Stimulated activated naive B cell treated with anti-CD40 and anti-IgM and Interleukin-4, amounts not matched to agents 10 μg/mL and 1 μg/mL and 100 μg/mL, for 72 hours (primary cell): ENCODE data around the gene PCDHB12.
"Not testable (repeated sequence)": the region's sequence is repeated elsewhere in the genome, so short reads cannot be mapped to it uniquely, and the experiment has no call there.

ENCODE experiments used
- ATAC-seq, 2 donors: fragments of 150-1000 bp; cut with Tn5 transposase; replicated peaks; 2 replicates each; pipeline ENCODE4 v1.10.0; 2021; ENCODE audit warnings: moderate library complexity in 1 of 2
- DNase-seq: peaks from one replicate; pipeline ENCODE4 v3.0.0; 2021
- H3K27ac Mint-ChIP-seq: one replicate; pipeline ENCODE4 v1.8.0; 2022; ENCODE audit warnings: mild to moderate bottlenecking, mixed read lengths
- H3K27me3 Mint-ChIP-seq, 2 donors: one replicate each; pipeline ENCODE4 v1.8.0; 2022; ENCODE audit warnings: mixed read lengths in 2 of 2
- H3K36me3 Mint-ChIP-seq, 2 donors: one replicate each; pipeline ENCODE4 v1.8.0; 2022; ENCODE audit warnings: mixed read lengths in 2 of 2, mild to moderate bottlenecking in 1 of 2
- H3K4me1 Mint-ChIP-seq, 2 donors: one replicate each; pipeline ENCODE4 v1.8.0; 2022; ENCODE audit warnings: mixed read lengths in 2 of 2, mild to moderate bottlenecking in 1 of 2
- H3K4me3 Mint-ChIP-seq, 2 donors: one replicate each; pipeline ENCODE4 v1.8.0; 2022; ENCODE audit warnings: mild to moderate bottlenecking in 2 of 2, mixed read lengths in 2 of 2, moderate library complexity in 1 of 2
- H3K9me3 Mint-ChIP-seq, 2 donors: one replicate each; pipeline ENCODE4 v1.8.0; 2022; ENCODE audit warnings: mixed read lengths in 2 of 2, mild to moderate bottlenecking in 1 of 2

PCDHB12 gene

GRCh38 chr5:141223112-141223783, 14.7 kb downstream of the PCDHB12 start, which contains the start of gene PCDHB14:
TSS of gene PCDHB14 (plus strand) at chr5:141223343. CDS start at chr5:141223506, 163 bp downstream.
- Mint-ChIP-seq H3K4me3 (peak within 1 kb of the TSS; percentile 20 to 22), H3K9me3 (peaks cover 9 to 21% of the 10 kb centered on the region in 2 donors)

DNA sequence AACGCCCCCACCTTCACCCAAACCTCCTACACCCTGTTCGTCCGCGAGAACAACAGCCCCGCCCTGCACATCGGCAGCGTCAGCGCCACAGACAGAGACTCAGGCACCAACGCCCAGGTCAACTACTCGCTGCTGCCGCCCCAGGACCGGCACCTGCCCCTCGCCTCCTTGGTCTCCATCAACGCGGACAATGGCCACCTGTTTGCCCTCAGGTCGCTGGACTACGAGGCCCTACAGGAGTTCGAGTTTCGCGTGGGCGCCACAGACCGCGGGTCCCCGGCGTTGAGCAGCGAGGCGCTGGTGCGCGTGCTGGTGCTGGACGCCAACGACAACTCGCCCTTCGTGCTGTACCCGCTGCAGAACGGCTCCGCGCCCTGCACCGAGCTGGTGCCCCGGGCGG, 16.3 kb downstream of the PCDHB12 start:
- ATAC-seq, H3K27ac Mint-ChIP-seq, H3K4me1 Mint-ChIP-seq, H3K4me3 Mint-ChIP-seq, DNase-seq, H3K36me3 Mint-ChIP-seq: not testable (repeated sequence)
- Mint-ChIP-seq H3K9me3 (peaks cover 9 to 15% of the 10 kb centered on the region in 2 donors), H3K27me3 (peaks cover 51 to 64% of the 10 kb centered on the region in 2 donors)

More at GRCh38 chr5:141223112-141223783, 14.7 kb downstream of the PCDHB12 start, which contains the start of gene PCDHB14:
- DNase-seq (no peak), ATAC-seq (no peak)
- Mint-ChIP-seq H3K27ac (no peak within 1 kb of the TSS), H3K27me3 (peaks cover 51 to 77% of the 10 kb centered on the region in 2 donors), H3K4me1 (no peaks in the 10 kb centered on the region), H3K36me3 (peaks cover 3 to 11% of the 10 kb centered on the region in 2 donors)

GRCh38 chr5:141225421-141225820, 16.9 kb downstream of the PCDHB12 start:
- Mint-ChIP-seq H3K27me3 (peaks cover 45 to 58% of the 10 kb centered on the region in 2 donors), H3K9me3 (peaks cover 6 to 12% of the 10 kb centered on the region in 2 donors)
- not testable (repeated sequence) for DNase-seq, H3K4me3 Mint-ChIP-seq, ATAC-seq, H3K27ac Mint-ChIP-seq, H3K4me1 Mint-ChIP-seq, H3K36me3 Mint-ChIP-seq

DNA sequence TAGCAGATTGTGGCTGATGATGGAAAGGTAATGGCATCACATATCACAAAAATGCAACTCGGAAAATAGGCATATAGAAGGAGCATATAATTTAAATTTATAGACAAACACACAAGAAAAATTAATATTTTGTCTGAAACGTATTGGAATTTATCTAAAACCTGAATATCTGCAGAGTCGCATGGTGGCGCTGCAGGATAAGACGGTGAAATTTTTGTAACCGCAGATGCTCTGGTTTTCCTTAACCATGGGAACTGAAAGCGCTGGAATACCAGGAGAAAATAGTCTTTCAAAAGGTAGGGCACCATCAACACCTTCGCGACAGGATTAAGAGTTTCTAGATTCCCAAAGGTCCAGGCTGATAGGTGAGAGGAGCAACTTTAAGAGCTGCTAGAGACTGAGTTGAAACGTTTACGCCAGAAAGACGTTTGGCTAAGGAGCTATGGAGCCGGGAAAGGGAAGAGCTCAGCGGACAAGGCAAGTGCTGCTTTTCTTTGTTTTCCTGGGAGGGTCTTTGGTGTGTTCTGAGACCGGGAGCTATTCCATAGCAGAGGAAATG, 25.7 kb downstream of the PCDHB12 start:
- H3K36me3 Mint-ChIP-seq, result peaks cover 4 to 11% of the 10 kb centered on the region in 2 donors
- no peak overlapping the region for H3K27ac Mint-ChIP-seq
- peaks cover 33 to 51% of the 10 kb centered on the region in 2 donors for H3K27me3 Mint-ChIP-seq
- no peak overlapping the region for H3K4me3 Mint-ChIP-seq
- H3K9me3 Mint-ChIP-seq, result peaks cover 22 to 24% of the 10 kb centered on the region in 2 donors
- no peaks in the 10 kb centered on the region for H3K4me1 Mint-ChIP-seq
- ATAC-seq (no peak), DNase-seq (no peak)

DNA sequence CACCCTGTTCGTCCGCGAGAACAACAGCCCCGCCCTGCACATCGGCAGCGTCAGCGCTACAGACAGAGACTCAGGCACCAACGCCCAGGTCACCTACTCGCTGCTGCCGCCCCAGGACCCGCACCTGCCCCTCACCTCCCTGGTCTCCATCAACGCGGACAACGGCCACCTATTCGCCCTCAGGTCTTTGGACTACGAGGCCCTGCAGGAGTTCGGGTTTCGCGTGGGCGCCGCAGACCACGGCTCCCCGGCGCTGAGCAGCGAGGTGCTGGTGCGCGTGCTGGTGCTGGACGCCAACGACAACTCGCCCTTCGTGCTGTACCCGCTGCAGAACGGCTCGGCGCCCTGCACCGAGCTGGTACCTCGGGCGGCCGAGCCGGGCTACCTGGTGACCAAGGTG, 27.4 kb downstream of the PCDHB12 start:
- not testable (repeated sequence) for ATAC-seq, H3K27ac Mint-ChIP-seq, DNase-seq, H3K4me3 Mint-ChIP-seq, H3K4me1 Mint-ChIP-seq
- Mint-ChIP-seq H3K27me3 (peaks cover 47 to 68% of the 10 kb centered on the region in 2 donors), H3K36me3 (peaks cover 4 to 19% of the 10 kb centered on the region in 2 donors), H3K9me3 (peaks cover 29 to 36% of the 10 kb centered on the region in 2 donors)

DNA sequence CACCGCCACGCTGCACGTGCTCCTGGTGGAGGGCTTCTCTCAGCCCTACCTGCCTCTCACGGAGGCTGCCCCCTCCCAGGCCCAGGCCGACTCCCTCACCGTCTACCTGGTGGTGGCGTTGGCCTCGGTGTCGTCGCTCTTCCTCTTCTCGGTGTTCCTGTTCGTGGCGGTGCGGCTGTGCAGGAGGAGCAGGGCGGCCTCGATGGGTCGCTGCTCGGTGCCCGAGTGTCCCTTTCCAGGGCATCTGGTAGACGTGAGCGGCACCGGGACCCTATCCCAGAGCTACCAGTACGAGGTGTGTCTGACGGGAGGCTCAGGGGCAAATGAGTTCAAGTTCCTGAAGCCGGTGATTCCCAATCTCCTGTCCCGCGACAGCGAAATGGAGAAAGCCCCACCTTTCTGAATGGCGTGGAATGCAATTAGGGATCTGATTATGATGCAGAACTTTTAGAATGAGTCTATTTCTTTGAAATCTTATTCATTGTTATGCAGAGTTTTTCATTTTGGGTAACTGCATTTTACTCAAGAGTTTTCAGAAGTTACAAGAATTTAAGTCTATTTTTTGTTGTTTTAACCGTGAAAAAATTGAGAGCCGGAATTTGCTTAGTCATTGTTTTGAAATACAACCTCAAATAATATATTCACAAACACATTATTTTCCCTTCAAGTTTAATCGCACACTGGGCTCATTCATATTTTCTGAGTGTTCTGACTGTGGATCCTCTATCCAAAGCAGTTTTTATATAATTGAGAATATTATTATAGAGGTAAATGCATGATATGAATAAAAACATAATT, 28.2 kb downstream of the PCDHB12 start:
- Mint-ChIP-seq H3K9me3 (peaks cover 24 to 37% of the 10 kb centered on the region in 2 donors), H3K4me3 (no peak overlapping the region), H3K36me3 (peaks cover 4 to 21% of the 10 kb centered on the region in 2 donors), H3K27me3 (peaks cover 52 to 74% of the 10 kb centered on the region in 2 donors), H3K27ac (peak overlapping the region; percentile 69), H3K4me1 (no peaks in the 10 kb centered on the region)
- no peak for ATAC-seq
- DNase-seq, result no peak

- Mint-ChIP-seq H3K36me3 (peaks cover 8 to 30% of the 10 kb centered on the region in 2 donors), H3K27ac (no peak overlapping the region), H3K27me3 (peaks cover 55 to 81% of the 10 kb centered on the region in 2 donors), H3K9me3 (peaks cover 33 to 34% of the 10 kb centered on the region in 2 donors), H3K4me1 (no peaks in the 10 kb centered on the region), H3K4me3 (no peak overlapping the region)
- DNase-seq (no peak), ATAC-seq (no peak)
Observed at GRCh38 chr5:141241496-141241895, 33.0 kb downstream of the PCDHB12 start.

DNA sequence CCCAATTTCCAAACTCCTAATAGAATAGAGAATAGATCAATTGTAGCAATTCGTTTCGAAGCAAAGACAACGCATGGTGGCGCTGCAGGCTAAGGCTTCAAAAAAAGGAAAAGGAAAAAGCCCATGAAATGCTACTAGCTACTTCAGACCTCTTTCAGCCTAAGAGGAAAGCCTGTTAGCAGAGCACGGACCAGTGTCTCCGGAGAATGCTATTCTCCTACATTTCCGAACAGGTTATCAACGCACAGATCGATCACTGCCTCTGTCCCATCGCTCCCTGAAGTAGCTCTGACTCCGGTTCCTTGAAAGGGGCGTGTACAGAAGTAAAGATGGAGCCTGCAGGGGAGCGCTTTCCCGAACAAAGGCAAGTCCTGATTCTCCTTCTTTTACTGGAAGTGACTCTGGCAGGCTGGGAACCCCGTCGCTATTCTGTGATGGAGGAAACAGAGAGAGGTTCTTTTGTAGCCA, 36.8 kb downstream of the PCDHB12 start, which contains the start of gene PCDHB15:
Gene PCDHB15, plus strand, starts transcription at position 146 of the 468 bp plus-strand sequence. Its CDS starts 184 bp downstream, at position 330.
- Mint-ChIP-seq H3K27ac (peak within 1 kb of the TSS; percentile 3), H3K27me3 (peaks cover 38 to 64% of the 10 kb centered on the region in 2 donors), H3K9me3 (peaks cover 29 to 38% of the 10 kb centered on the region in 2 donors), H3K36me3 (peaks cover 10 to 31% of the 10 kb centered on the region in 2 donors), H3K4me1 (no peaks in the 10 kb centered on the region), H3K4me3 (peak within 1 kb of the TSS in 1 of 2 donors; percentile 28)
- ATAC-seq (no peak), DNase-seq (no peak)

- peaks cover 9 to 20% of the 10 kb centered on the region in 2 donors for H3K36me3 Mint-ChIP-seq
- not testable (repeated sequence) for H3K27ac Mint-ChIP-seq, DNase-seq, H3K4me1 Mint-ChIP-seq, H3K4me3 Mint-ChIP-seq, ATAC-seq
- peaks cover 24 to 49% of the 10 kb centered on the region in 2 donors for H3K27me3 Mint-ChIP-seq
- peaks cover 20 to 34% of the 10 kb centered on the region in 2 donors for H3K9me3 Mint-ChIP-seq
Observed at GRCh38 chr5:141246971-141247370, 38.5 kb downstream of the PCDHB12 start.

DNA sequence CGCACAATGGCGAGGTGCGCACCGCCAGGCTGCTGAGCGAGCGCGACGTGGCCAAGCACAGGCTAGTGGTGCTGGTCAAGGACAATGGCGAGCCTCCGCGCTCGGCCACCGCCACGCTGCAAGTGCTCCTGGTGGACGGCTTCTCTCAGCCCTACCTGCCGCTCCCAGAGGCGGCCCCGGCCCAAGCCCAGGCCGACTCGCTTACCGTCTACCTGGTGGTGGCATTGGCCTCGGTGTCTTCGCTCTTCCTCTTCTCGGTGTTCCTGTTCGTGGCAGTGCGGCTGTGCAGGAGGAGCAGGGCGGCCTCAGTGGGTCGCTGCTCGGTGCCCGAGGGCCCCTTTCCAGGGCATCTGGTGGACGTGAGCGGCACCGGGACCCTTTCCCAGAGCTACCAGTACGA, 38.9 kb downstream of the PCDHB12 start:
- Mint-ChIP-seq H3K27me3 (peaks cover 23 to 45% of the 10 kb centered on the region in 2 donors), H3K9me3 (peaks cover 19 to 34% of the 10 kb centered on the region in 2 donors), H3K36me3 (peaks cover 8 to 19% of the 10 kb centered on the region in 2 donors)
- H3K27ac Mint-ChIP-seq, DNase-seq, H3K4me3 Mint-ChIP-seq, ATAC-seq, H3K4me1 Mint-ChIP-seq: not testable (repeated sequence)

GRCh38 chr5:141250576-141250975, 42.1 kb downstream of the PCDHB12 start:
- ATAC-seq (no peak), DNase-seq (no peak)
- Mint-ChIP-seq H3K4me1 (no peaks in the 10 kb centered on the region), H3K27ac (no peak overlapping the region), H3K9me3 (peaks cover 21 to 30% of the 10 kb centered on the region in 2 donors), H3K27me3 (peaks cover 0 to 16% of the 10 kb centered on the region in 2 donors), H3K4me3 (no peak overlapping the region), H3K36me3 (peaks cover 8 to 13% of the 10 kb centered on the region in 2 donors)

GRCh38 chr5:141258464-141258863, 49.9 kb downstream of the PCDHB12 start:
- peaks cover 15 to 34% of the 10 kb centered on the region in 2 donors for H3K36me3 Mint-ChIP-seq
- no peaks in the 10 kb centered on the region for H3K27me3 Mint-ChIP-seq
- no peak overlapping the region for H3K4me3 Mint-ChIP-seq
- H3K27ac Mint-ChIP-seq, result no peak overlapping the region
- peaks cover 29 to 31% of the 10 kb centered on the region in 2 donors for H3K9me3 Mint-ChIP-seq
- H3K4me1 Mint-ChIP-seq, result no peaks in the 10 kb centered on the region
- ATAC-seq (no peak), DNase-seq (no peak)

DNA sequence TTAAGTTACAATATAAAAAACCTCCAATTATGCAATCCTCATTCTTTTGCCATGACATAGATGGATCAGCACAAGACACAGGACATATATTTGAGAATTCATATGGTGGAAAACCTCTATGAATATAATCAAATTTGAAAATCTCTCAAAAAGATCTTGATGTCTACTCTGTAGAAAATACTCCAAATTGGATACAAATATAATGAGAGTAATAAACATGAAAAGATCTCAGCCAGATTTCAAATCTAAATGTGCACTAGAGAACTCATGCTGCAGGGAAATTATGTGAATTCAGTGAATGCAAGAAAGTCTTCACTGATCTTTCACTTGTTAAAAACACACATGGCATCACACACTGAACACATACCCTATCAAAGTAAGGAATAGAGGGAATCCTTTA, 50.4 kb downstream of the PCDHB12 start:
- DNase-seq, result no peak
- Mint-ChIP-seq H3K4me3 (no peak overlapping the region), H3K4me1 (no peaks in the 10 kb centered on the region), H3K36me3 (peaks cover 15 to 36% of the 10 kb centered on the region in 2 donors), H3K27me3 (no peaks in the 10 kb centered on the region), H3K27ac (no peak overlapping the region), H3K9me3 (peaks cover 29 to 34% of the 10 kb centered on the region in 2 donors)
- no peak for ATAC-seq
